Smooth muscle cell (in vitro differentiated cells): ENCODE measurements around the gene WNT3. TPM values are rescaled to one million over a fixed set of nuclear protein-coding genes. Genes with fewer than 3 reads are reported as not detected.

Experiments
- DNase-seq: peaks from one replicate; lab custom pipeline; 2025; ENCODE audit not compliant: unreplicated experiment; lab: John Stamatoyannopoulos, UW
- H2AFZ ChIP-seq: fragments of 200-600 bp; sonication (generic); 2 replicates; pipeline ENCODE4 v1.6.0; 2016; ENCODE audit warnings: antibody characterized with exemption, low read depth, mild to moderate bottlenecking
- H3F3A ChIP-seq: fragments of 200-600 bp; sonication (generic); 2 replicates; pipeline ENCODE4 v1.6.0; 2017; ENCODE audit warnings: antibody characterized with exemption, low read depth
- H3K27ac ChIP-seq: fragments of 200-600 bp; sonication (generic); 2 replicates; pipeline ENCODE4 v1.5.1; 2016; ENCODE audit warnings: low read depth, mild to moderate bottlenecking
- H3K27me3 ChIP-seq: fragments of 200-600 bp; sonication (generic); 2 replicates; pipeline ENCODE4 v1.6.1; 2016; ENCODE audit warnings: low read depth, mild to moderate bottlenecking
- H3K36me3 ChIP-seq: fragments of 200-600 bp; sonication (generic); 2 replicates; pipeline ENCODE4 v1.5.1; 2016; ENCODE audit warnings: low read depth
- H3K4me1 ChIP-seq: fragments of 200-600 bp; sonication (generic); 2 replicates; pipeline ENCODE4 v1.5.1; 2016; ENCODE audit warnings: low read depth
- H3K4me2 ChIP-seq: fragments of 200-600 bp; sonication (generic); 2 replicates; pipeline ENCODE4 v1.6.0; 2016; ENCODE audit warnings: mild to moderate bottlenecking
- H3K4me3 ChIP-seq: fragments of 200-600 bp; sonication (generic); 2 replicates; pipeline ENCODE4 v1.5.1; 2016; ENCODE audit warnings: mild to moderate bottlenecking
- H3K79me2 ChIP-seq: fragments of 200-600 bp; sonication (generic); 2 replicates; pipeline ENCODE4 v1.6.0; 2016; ENCODE audit warnings: low read depth, mild to moderate bottlenecking
- H3K9ac ChIP-seq: fragments of 200-600 bp; sonication (generic); 2 replicates; pipeline ENCODE4 v1.6.0; 2016; ENCODE audit warnings: low read depth
- H3K9me3 ChIP-seq: fragments of 200-600 bp; sonication (generic); replicated peaks from 2 replicates; pipeline ENCODE4 v1.5.1; 2016; ENCODE audit warnings: low read depth
- H4K20me1 ChIP-seq: fragments of 200-600 bp; sonication (generic); 2 replicates; pipeline ENCODE4 v1.6.0; 2016; ENCODE audit warnings: low read depth
- WGBS: methylation state at CpG from one replicate; pipeline ENCODE4 v1.1.7; 2016; ENCODE audit warnings: low lambda C conversion rate; 5-methylcytosine and 5-hydroxymethylcytosine counted together
- polyA plus RNA-seq: library from polyadenylated mRNA; unstranded; fragments of >200 nt; fragmentation: Nextera tagmentation; extraction: Ambion mirVana; gene quantifications from 2 replicates; pipeline ENCODE4 v1.2.1, GENCODE V29; 2016
- total RNA-seq: library from RNA; depleted of rRNA; stranded (reverse); fragments of >200 nt; gene quantifications from 2 replicates; pipeline ENCODE4 v1.2.3, GENCODE V29; 2014
- TF ChIP-seq, protein P1 (sequence below): fragments of 200-600 bp; sonication (generic); IDR thresholded peaks from 2 replicates; pipeline ENCODE4 v1.5.1; 2017; ENCODE audit warnings: borderline replicate concordance, mild to moderate bottlenecking, antibody characterized with exemption; ENCODE audit not compliant: insufficient read depth, poor library complexity, severe bottlenecking

The WNT3 gene
- total and polyA plus RNA-seq, 2 experiments from 2014 or later = 2.9 to 6.2 TPM

DNA sequence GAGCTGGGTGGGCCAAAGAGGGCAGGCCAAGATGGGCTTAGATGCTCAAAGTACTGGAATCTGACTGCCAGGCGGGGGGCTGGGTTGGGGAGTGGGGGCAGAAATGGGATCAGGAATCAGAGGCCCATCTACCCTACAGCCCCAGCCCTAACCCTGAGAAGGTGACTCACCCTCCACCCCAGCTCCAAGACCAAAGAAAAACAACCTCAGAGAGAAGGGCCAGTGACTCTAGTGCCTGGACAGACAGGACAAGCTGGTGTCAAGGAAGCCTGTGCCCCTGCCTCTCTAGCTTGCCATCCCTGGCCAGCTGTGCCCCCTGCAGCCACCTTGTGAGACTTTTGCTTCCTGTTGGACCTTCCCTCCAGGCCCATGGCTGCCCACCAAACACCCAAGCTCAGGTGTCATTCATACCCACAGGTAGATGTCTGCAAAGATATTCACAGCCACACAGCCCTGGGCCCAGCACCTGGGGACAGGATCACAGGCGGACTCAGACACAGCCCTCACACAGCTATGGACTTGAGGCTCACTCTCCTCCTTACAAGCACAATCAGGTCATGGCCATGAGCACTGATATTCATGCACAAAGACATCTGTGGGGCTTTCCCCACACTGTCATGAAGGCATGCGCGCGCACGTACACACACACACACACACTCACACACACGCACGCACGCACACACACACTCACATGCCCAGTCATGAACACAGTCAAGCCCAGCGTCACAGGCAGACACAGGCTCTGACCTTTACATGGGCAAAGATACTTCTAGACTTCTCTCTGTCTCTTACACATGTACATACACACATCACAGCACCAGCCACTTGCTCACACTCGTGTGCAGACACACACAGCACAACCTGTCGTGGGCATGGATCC lies 2.8 kb downstream of the WNT3 start:
- Histone ChIP-seq H3K4me1 (peaks cover 25% of the 10 kb centered on the region), H3K4me2 (no peak overlapping the region), H3K9ac (no peak overlapping the region), H3K4me3 (no peak overlapping the region), H3K36me3 (no peaks in the 10 kb centered on the region), H2AFZ (no peak overlapping the region), H3K79me2 (no peaks in the 10 kb centered on the region), H3F3A (no peaks in the 10 kb centered on the region), H3K27me3 (peaks cover 46% of the 10 kb centered on the region), H3K27ac (no peak overlapping the region), H4K20me1 (no peaks in the 10 kb centered on the region), H3K9me3 (no peaks in the 10 kb centered on the region)
- no peak for DNase-seq
- 74% methylated on average over 11 of the region's 12 CpGs for WGBS
- TF ChIP-seq, protein P1, sequence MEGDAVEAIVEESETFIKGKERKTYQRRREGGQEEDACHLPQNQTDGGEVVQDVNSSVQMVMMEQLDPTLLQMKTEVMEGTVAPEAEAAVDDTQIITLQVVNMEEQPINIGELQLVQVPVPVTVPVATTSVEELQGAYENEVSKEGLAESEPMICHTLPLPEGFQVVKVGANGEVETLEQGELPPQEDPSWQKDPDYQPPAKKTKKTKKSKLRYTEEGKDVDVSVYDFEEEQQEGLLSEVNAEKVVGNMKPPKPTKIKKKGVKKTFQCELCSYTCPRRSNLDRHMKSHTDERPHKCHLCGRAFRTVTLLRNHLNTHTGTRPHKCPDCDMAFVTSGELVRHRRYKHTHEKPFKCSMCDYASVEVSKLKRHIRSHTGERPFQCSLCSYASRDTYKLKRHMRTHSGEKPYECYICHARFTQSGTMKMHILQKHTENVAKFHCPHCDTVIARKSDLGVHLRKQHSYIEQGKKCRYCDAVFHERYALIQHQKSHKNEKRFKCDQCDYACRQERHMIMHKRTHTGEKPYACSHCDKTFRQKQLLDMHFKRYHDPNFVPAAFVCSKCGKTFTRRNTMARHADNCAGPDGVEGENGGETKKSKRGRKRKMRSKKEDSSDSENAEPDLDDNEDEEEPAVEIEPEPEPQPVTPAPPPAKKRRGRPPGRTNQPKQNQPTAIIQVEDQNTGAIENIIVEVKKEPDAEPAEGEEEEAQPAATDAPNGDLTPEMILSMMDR = no peak

DNA sequence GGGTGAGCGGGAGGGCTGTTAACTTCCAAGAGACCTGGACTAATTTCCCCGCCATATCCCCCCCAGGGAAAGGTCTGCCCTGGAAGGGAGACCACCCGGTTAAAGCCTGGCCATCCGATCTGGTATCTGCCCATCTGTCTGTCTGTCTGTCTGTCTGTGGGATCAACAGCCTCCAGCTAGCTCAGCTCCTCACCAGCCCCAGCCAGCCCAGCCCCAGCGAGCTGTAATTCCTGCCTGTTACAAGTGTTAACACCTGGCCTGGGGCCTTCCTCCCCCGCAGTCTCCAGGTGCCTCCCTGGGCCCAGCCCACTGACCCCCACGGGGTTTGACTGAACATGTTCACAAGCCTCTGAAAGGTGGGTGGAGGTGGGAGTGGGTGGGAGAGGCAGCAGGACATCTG lies 4.0 kb downstream of the WNT3 start:
- H3K79me2 ChIP-seq = no peaks in the 10 kb centered on the region
- no peak overlapping the region for H2AFZ ChIP-seq
- DNase-seq = no peak
- H3K4me2 ChIP-seq = no peak overlapping the region
- H3K36me3 ChIP-seq = no peaks in the 10 kb centered on the region
- no peaks in the 10 kb centered on the region for H3F3A ChIP-seq
- whole genome bisulfite sequencing = 46% methylated on average over 7 of the region's 7 CpGs
- no peaks in the 10 kb centered on the region for H4K20me1 ChIP-seq
- H3K4me1 ChIP-seq = peaks cover 21% of the 10 kb centered on the region
- H3K27ac ChIP-seq = no peak overlapping the region
- no peak overlapping the region for H3K4me3 ChIP-seq
- no peak overlapping the region for H3K9ac ChIP-seq
- H3K9me3 ChIP-seq = no peaks in the 10 kb centered on the region
- TF ChIP-seq, protein P1 = no peak
- peaks cover 34% of the 10 kb centered on the region for H3K27me3 ChIP-seq

DNA sequence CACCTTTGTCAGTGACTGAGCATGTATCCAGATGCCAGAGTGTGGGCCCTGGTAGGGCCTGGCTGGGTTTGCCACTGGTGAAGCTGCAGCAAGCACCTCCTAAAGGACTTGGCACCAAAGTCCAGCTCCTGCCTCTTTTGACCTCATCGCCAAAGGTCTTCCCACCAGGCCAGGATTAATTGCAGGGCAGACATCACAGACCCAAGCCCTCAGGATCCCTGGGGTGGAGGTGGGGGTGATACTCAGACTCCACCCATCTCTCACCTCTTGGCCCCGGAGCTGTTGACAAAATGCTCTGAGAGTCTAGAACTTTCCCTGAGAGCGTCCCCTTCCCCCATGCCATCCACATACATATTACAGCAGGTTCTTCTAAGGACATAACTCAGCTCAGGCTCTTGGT lies 4.6 kb downstream of the WNT3 start:
- Histone ChIP-seq H3K4me3 (no peak overlapping the region), H3K27me3 (peaks cover 28% of the 10 kb centered on the region), H3K4me1 (peaks cover 17% of the 10 kb centered on the region), H3K4me2 (no peak overlapping the region), H4K20me1 (no peaks in the 10 kb centered on the region), H3K27ac (no peak overlapping the region), H3K9me3 (no peaks in the 10 kb centered on the region), H3K79me2 (no peaks in the 10 kb centered on the region), H3F3A (no peaks in the 10 kb centered on the region), H3K36me3 (no peaks in the 10 kb centered on the region), H3K9ac (no peak overlapping the region), H2AFZ (no peak overlapping the region)
- TF ChIP-seq, protein P1 = no peak
- DNase-seq = no peak
- WGBS = 87% methylated on average over 3 of the region's 3 CpGs
